T-helper 2 cell treated with Interferon-gamma antibody and Interleukin-4, amounts not matched to agents 100 ng/mL and 5 ng/mL, for 36 hours (primary cell): Measurements from ENCODE around the gene MEOX2. TPM values are rescaled to one million over a fixed set of nuclear protein-coding genes. Genes with fewer than 3 reads are reported as not detected.

Source experiments
- intact Hi-C: fragments of 100-400 bp; cut with micrococcal nuclease; formaldehyde crosslinking; loops from one replicate; pipeline ENCODE4 v1.15.1; 2023
- total RNA-seq: library from RNA; stranded (reverse); gene quantifications from 2 replicates; pipeline ENCODE4 v1.2.3, GENCODE V29; 2022

The MEOX2 gene
- total RNA-seq, 1 donor from 2014 or later, result not detected

- intact Hi-C loops, result no loop called here
These were observed 4.9 kb downstream of the MEOX2 start for GRCh38 chr7:15681631-15682030.

- intact Hi-C loops, result no loop called here
These were observed 5.3 kb downstream of the MEOX2 start for GRCh38 chr7:15681186-15681585.

GRCh38 chr7:15680446-15680845 is 6.0 kb downstream of the MEOX2 start:
- intact Hi-C loops, result no loop called here

GRCh38 chr7:15679306-15679705 is 7.2 kb downstream of the MEOX2 start:
- intact Hi-C loops, result no loop called here

GRCh38 chr7:15678653-15679052 is 7.8 kb downstream of the MEOX2 start:
- intact Hi-C loops, result no loop called here

- intact Hi-C loops, result no loop called here
These were observed 11.1 kb downstream of the MEOX2 start for GRCh38 chr7:15675379-15675778.

- intact Hi-C loops, result no loop called here
These were observed 11.9 kb downstream of the MEOX2 start for GRCh38 chr7:15674586-15674985.

- intact Hi-C loops, result no loop called here
These were observed 16.9 kb downstream of the MEOX2 start for GRCh38 chr7:15669443-15670090.

- intact Hi-C loops, result no loop called here
These were observed 18.5 kb downstream of the MEOX2 start for GRCh38 chr7:15667991-15668390.

GRCh38 chr7:15662451-15662850 is 24.0 kb downstream of the MEOX2 start:
- intact Hi-C loops, result no loop called here

GRCh38 chr7:15658247-15658646 is 28.2 kb downstream of the MEOX2 start:
- intact Hi-C loops, result no loop called here

- intact Hi-C loops, result no loop called here
These were observed 33.6 kb downstream of the MEOX2 start for GRCh38 chr7:15652776-15653290.

- intact Hi-C loops, result no loop called here
These were observed 34.8 kb downstream of the MEOX2 start for GRCh38 chr7:15651693-15652092.

- intact Hi-C loops, result no loop called here
These were observed 35.7 kb downstream of the MEOX2 start for GRCh38 chr7:15650787-15651186.

- intact Hi-C loops, result no loop called here
These were observed 38.0 kb downstream of the MEOX2 start for GRCh38 chr7:15648461-15648961.

GRCh38 chr7:15647309-15647708 is 39.2 kb downstream of the MEOX2 start:
- intact Hi-C loops, result no loop called here

- intact Hi-C loops, result no loop called here
These were observed 43.3 kb downstream of the MEOX2 start for GRCh38 chr7:15643000-15643705.

GRCh38 chr7:15628876-15629275 is 57.6 kb downstream of the MEOX2 start:
- intact Hi-C loops, result no loop called here

- intact Hi-C loops, result no loop called here
These were observed 60.4 kb downstream of the MEOX2 start for GRCh38 chr7:15626041-15626440.

- intact Hi-C loops, result no loop called here
These were observed 61.0 kb downstream of the MEOX2 start for GRCh38 chr7:15625466-15625865.

- intact Hi-C loops, result no loop called here
These were observed 65.0 kb downstream of the MEOX2 start for GRCh38 chr7:15621468-15621867.

- intact Hi-C loops, result no loop called here
These were observed 65.8 kb downstream of the MEOX2 start for GRCh38 chr7:15620491-15621185.
